ENCODE measurements around the gene LRRC4C. TPM values are rescaled to one million over a fixed set of nuclear protein-coding genes. Genes with fewer than 3 reads are reported as not detected.

The LRRC4C gene
- total and polyA plus RNA-seq, 10 of the 15 experiments (the other 5 are each of a cell fraction or from before 2014, with no cell fraction given), result 1.5 TPM; not detected in 9

DNA sequence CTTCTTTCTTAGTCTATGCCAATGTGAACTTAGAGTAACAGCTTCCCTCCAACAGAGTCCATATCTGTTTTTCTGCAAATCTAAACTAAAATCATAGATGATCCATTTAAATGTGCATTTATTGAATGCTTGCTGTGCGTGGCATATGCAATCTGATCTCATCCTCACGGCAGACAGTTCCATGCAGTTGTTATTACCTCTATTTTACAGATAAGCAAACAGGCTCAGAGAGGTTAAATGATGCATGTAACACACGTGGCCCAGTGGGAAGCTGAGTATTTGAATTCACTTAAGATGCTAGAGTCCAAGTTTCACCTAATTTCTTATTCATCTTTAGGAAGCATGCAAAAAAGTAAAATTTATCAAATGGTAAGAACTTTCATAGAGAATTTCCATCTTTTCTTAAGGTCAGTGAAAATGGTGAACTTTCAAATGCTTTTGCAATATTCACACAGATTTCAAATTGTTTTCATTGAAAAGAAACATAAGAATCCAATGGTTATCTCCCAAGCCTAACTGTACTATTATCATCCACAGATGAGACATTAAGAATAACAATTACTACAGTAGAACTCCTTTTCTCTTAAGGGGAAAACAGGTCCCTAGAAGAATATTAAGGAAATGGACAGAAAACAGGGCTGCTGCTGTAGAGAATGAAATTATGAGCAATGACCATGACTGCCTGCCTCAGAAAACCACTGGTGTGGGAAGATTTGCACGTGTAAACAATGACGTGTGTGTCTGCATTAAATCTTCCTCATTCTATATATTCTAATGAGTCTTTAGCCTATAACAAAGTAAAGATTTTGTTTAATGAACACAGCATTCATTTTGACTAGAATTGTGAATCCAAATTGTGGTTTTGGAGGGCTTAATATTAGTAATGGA is 1171.3 kb downstream of the LRRC4C start:
- SMC1A ChIA-PET (ENCODE audit: uncharacterized antibody, unreplicated experiment), result no interaction called here

More for the DNA sequence above, 1171.3 kb downstream of the LRRC4C start:
- CTCF ChIA-PET, result no interaction called here
- WGBS (ENCODE audit: insufficient coverage, insufficient replicate concordance, low lambda C conversion rate, missing lambda C conversion rate), result 13% methylated on average over 5 of the region's 5 CpGs
- DNase-seq (ENCODE audit: low read depth, low spot score) (no peak), ATAC-seq (no peak), FAIRE-seq (no peak)
- Histone ChIP-seq H3K4me2 (ENCODE audit: control insufficient read depth, insufficient read depth) (no peak overlapping the region), H3K36me3 (ENCODE audit: control insufficient read depth in 2 of 2, insufficient read depth in 2 of 2, low read length in 1 of 2) (no peaks in the 10 kb centered on the region), H3K4me3 (no peak overlapping the region), H3K27me3 (replicated peaks in 1 of 2; ENCODE audit: control insufficient read depth in 2 of 2, insufficient read depth in 2 of 2, low read length in 1 of 2) (no peaks in the 10 kb centered on the region), H3K4me1 (ENCODE audit: control insufficient read depth, insufficient read depth, low read length) (no peaks in the 10 kb centered on the region), H3K9ac (ENCODE audit: control insufficient read depth, insufficient read depth, low read length) (no peak overlapping the region), H2AFZ (ENCODE audit: control insufficient read depth, low read depth, low read length) (no peak overlapping the region), H3K27ac (ENCODE audit: control insufficient read depth, insufficient read depth) (no peak overlapping the region), H4K20me1 (ENCODE audit: control insufficient read depth, insufficient read depth) (no peaks in the 10 kb centered on the region), H3K9me3 (replicated peaks; ENCODE audit: control insufficient read depth, insufficient read depth, low read length) (no peaks in the 10 kb centered on the region), H3K79me2 (ENCODE audit: control insufficient read depth, insufficient read depth, low read length) (no peaks in the 10 kb centered on the region)
- intact Hi-C loops (cut with micrococcal nuclease; ENCODE audit: unreplicated experiment) (no loop called here), in situ Hi-C loops (cut with MboI) (no loop called here)
- RAD21 ChIA-PET (ENCODE audit: unreplicated experiment), result no interaction called here
- no TSS peak for BruUV-seq (replicated peaks)
- POLR2A ChIA-PET, result no interaction called here
- no peak for TF ChIP-seq SIN3A (IDR thresholded peaks at IDR 0.05; ENCODE audit: low read depth, low read length)
- TF ChIP-seq KLF5 (IDR thresholded peaks at IDR 0.05; ENCODE audit: partially characterized antibody), result no peak
- TF ChIP-seq GATAD2B (conservative IDR thresholded peaks at IDR 0.05; ENCODE audit: low read depth), result no peak
- TF ChIP-seq, protein P1, sequence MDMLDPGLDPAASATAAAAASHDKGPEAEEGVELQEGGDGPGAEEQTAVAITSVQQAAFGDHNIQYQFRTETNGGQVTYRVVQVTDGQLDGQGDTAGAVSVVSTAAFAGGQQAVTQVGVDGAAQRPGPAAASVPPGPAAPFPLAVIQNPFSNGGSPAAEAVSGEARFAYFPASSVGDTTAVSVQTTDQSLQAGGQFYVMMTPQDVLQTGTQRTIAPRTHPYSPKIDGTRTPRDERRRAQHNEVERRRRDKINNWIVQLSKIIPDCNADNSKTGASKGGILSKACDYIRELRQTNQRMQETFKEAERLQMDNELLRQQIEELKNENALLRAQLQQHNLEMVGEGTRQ (IDR thresholded peaks at IDR 0.05; ENCODE audit: borderline replicate concordance, low read depth, low read length), result no peak
- TF ChIP-seq, protein P2, sequence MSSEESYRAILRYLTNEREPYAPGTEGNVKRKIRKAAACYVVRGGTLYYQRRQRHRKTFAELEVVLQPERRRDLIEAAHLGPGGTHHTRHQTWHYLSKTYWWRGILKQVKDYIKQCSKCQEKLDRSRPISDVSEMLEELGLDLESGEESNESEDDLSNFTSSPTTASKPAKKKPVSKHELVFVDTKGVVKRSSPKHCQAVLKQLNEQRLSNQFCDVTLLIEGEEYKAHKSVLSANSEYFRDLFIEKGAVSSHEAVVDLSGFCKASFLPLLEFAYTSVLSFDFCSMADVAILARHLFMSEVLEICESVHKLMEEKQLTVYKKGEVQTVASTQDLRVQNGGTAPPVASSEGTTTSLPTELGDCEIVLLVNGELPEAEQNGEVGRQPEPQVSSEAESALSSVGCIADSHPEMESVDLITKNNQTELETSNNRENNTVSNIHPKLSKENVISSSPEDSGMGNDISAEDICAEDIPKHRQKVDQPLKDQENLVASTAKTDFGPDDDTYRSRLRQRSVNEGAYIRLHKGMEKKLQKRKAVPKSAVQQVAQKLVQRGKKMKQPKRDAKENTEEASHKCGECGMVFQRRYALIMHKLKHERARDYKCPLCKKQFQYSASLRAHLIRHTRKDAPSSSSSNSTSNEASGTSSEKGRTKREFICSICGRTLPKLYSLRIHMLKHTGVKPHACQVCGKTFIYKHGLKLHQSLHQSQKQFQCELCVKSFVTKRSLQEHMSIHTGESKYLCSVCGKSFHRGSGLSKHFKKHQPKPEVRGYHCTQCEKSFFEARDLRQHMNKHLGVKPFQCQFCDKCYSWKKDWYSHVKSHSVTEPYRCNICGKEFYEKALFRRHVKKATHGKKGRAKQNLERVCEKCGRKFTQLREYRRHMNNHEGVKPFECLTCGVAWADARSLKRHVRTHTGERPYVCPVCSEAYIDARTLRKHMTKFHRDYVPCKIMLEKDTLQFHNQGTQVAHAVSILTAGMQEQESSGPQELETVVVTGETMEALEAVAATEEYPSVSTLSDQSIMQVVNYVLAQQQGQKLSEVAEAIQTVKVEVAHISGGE (CRISPR knock-in tag; IDR thresholded peaks at IDR 0.05), result no peak
- no peak for TF ChIP-seq POLR2AphosphoS2 (IDR thresholded peaks at IDR 0.05; ENCODE audit: low read depth, low read length)
- TF ChIP-seq MEF2B (IDR thresholded peaks at IDR 0.05; ENCODE audit: partially characterized antibody, poor library complexity, severe bottlenecking), result no peak
- TF ChIP-seq SMC3 (IDR thresholded peaks at IDR 0.05; ENCODE audit: borderline replicate concordance, low read length), result no peak
- no peak for TF ChIP-seq CREM (IDR thresholded peaks at IDR 0.05; ENCODE audit: low read depth)
- TF ChIP-seq ATF7 (IDR thresholded peaks at IDR 0.05; ENCODE audit: low read depth), result no peak
- TF ChIP-seq BRCA1 (IDR thresholded peaks at IDR 0.05; ENCODE audit: low read depth, low read length), result no peak
- TF ChIP-seq RAD51 (IDR thresholded peaks at IDR 0.05), result no peak
- TF ChIP-seq SREBF1 (IDR thresholded peaks at IDR 0.05; ENCODE audit: low read length), result no peak
- TF ChIP-seq CBX3 (IDR thresholded peaks at IDR 0.05; ENCODE audit: borderline replicate concordance, low read depth), result no peak
